ENCODE data around the gene ZWINT.

DNA sequence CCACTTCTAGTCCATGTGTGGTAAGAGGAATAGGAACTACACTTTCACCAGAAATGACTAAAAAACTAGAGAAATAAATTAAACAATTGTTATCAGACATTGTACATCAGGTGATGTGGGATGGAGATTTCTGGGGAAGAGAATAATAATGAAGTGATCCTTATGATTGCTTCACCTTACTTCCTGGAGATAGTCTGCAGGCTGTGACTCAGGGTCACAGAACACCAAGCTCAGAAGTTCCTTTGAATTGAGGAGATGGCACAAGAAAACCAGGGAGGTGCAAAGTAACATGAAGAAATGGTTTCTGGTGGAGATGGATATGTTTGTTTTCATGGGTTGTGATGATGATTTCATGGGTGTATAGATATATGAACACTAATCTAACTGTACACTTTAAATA lies 44.5 kb downstream of the ZWINT start:
- TF ChIP-seq ZNF302 (tag by site-specific recombination; IDR thresholded peaks at IDR 0.05; ENCODE audit: low read depth), result no peak
- no peak for TF ChIP-seq ZNF76 (tag by site-specific recombination; IDR thresholded peaks at IDR 0.05; ENCODE audit: borderline replicate concordance, low read depth)
- TF ChIP-seq ZBTB7A (tag by site-specific recombination; IDR thresholded peaks at IDR 0.05; ENCODE audit: low read depth), result no peak
- TF ChIP-seq ZNF121 (tag by site-specific recombination; IDR thresholded peaks at IDR 0.05), result no peak
- TF ChIP-seq, protein P1, sequence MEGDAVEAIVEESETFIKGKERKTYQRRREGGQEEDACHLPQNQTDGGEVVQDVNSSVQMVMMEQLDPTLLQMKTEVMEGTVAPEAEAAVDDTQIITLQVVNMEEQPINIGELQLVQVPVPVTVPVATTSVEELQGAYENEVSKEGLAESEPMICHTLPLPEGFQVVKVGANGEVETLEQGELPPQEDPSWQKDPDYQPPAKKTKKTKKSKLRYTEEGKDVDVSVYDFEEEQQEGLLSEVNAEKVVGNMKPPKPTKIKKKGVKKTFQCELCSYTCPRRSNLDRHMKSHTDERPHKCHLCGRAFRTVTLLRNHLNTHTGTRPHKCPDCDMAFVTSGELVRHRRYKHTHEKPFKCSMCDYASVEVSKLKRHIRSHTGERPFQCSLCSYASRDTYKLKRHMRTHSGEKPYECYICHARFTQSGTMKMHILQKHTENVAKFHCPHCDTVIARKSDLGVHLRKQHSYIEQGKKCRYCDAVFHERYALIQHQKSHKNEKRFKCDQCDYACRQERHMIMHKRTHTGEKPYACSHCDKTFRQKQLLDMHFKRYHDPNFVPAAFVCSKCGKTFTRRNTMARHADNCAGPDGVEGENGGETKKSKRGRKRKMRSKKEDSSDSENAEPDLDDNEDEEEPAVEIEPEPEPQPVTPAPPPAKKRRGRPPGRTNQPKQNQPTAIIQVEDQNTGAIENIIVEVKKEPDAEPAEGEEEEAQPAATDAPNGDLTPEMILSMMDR (tag by site-specific recombination; IDR thresholded peaks at IDR 0.05), result no peak
- TF ChIP-seq, protein P2, sequence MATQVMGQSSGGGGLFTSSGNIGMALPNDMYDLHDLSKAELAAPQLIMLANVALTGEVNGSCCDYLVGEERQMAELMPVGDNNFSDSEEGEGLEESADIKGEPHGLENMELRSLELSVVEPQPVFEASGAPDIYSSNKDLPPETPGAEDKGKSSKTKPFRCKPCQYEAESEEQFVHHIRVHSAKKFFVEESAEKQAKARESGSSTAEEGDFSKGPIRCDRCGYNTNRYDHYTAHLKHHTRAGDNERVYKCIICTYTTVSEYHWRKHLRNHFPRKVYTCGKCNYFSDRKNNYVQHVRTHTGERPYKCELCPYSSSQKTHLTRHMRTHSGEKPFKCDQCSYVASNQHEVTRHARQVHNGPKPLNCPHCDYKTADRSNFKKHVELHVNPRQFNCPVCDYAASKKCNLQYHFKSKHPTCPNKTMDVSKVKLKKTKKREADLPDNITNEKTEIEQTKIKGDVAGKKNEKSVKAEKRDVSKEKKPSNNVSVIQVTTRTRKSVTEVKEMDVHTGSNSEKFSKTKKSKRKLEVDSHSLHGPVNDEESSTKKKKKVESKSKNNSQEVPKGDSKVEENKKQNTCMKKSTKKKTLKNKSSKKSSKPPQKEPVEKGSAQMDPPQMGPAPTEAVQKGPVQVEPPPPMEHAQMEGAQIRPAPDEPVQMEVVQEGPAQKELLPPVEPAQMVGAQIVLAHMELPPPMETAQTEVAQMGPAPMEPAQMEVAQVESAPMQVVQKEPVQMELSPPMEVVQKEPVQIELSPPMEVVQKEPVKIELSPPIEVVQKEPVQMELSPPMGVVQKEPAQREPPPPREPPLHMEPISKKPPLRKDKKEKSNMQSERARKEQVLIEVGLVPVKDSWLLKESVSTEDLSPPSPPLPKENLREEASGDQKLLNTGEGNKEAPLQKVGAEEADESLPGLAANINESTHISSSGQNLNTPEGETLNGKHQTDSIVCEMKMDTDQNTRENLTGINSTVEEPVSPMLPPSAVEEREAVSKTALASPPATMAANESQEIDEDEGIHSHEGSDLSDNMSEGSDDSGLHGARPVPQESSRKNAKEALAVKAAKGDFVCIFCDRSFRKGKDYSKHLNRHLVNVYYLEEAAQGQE (tag by site-specific recombination; IDR thresholded peaks at IDR 0.05), result no peak
- TF ChIP-seq, protein P3, sequence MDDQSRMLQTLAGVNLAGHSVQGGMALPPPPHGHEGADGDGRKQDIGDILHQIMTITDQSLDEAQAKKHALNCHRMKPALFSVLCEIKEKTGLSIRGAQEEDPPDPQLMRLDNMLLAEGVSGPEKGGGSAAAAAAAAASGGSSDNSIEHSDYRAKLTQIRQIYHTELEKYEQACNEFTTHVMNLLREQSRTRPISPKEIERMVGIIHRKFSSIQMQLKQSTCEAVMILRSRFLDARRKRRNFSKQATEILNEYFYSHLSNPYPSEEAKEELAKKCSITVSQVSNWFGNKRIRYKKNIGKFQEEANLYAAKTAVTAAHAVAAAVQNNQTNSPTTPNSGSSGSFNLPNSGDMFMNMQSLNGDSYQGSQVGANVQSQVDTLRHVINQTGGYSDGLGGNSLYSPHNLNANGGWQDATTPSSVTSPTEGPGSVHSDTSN (CRISPR knock-in tag; IDR thresholded peaks at IDR 0.05), result no peak
- TF ChIP-seq, protein P4, sequence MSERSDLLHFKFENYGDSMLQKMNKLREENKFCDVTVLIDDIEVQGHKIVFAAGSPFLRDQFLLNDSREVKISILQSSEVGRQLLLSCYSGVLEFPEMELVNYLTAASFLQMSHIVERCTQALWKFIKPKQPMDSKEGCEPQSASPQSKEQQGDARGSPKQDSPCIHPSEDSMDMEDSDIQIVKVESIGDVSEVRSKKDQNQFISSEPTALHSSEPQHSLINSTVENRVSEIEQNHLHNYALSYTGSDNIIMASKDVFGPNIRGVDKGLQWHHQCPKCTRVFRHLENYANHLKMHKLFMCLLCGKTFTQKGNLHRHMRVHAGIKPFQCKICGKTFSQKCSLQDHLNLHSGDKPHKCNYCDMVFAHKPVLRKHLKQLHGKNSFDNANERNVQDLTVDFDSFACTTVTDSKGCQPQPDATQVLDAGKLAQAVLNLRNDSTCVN (tag by site-specific recombination; optimal IDR thresholded peaks at IDR 0.05), result no peak
